ENCODE measurements around the gene SRRM3.

DNA sequence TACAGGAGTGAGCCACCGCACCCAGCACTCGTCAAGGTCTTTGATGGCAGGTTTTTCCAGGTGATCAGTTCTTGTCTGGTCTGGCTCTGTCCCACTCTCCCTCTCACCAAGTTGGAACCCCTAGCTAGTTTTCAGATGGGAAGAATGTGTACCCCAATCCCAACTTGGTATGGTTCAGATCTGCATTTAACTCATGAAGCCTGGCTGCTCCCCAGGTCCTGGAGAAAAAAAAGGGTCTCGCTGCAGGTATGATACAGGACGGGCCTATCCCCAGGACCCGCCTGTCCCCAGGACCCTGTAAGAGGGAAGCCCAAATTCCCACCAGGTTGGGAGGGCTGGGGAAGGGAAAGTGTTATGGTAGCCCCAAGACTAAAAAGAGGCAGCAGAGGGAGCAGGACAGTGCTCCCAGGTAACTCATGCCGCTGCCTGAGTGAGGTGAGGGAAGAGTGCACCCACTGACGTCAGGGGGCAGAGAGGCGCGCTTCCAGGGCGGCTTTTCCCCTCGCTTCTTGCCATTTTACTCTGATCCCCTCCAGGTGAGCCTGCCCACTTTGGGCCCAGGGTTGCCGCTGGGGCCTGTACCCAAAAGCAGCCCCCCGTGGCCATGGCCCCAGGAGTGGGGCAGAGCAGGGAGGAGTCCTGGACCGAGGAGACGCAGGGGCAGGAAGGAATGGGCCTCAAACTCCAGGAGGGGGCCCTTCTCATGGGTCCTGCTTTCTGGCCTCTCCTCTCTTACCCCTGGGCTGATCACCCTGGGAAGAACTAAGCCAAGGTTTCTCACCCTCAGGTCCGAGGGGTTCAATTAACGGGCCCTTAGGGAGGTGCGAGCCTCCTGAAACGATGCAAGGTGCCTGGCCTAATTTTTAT, 36.4 kb upstream of the SRRM3 start:
- TF ChIP-seq, protein P1, sequence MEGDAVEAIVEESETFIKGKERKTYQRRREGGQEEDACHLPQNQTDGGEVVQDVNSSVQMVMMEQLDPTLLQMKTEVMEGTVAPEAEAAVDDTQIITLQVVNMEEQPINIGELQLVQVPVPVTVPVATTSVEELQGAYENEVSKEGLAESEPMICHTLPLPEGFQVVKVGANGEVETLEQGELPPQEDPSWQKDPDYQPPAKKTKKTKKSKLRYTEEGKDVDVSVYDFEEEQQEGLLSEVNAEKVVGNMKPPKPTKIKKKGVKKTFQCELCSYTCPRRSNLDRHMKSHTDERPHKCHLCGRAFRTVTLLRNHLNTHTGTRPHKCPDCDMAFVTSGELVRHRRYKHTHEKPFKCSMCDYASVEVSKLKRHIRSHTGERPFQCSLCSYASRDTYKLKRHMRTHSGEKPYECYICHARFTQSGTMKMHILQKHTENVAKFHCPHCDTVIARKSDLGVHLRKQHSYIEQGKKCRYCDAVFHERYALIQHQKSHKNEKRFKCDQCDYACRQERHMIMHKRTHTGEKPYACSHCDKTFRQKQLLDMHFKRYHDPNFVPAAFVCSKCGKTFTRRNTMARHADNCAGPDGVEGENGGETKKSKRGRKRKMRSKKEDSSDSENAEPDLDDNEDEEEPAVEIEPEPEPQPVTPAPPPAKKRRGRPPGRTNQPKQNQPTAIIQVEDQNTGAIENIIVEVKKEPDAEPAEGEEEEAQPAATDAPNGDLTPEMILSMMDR (IDR thresholded peaks at IDR 0.05; ENCODE audit: low read depth, low read length): no peak
- TF ChIP-seq POLR2A (IDR thresholded peaks at IDR 0.05; ENCODE audit: extremely low read depth, insufficient read length): no peak
- TF ChIP-seq, protein P2, sequence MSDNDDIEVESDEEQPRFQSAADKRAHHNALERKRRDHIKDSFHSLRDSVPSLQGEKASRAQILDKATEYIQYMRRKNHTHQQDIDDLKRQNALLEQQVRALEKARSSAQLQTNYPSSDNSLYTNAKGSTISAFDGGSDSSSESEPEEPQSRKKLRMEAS (IDR thresholded peaks at IDR 0.05; ENCODE audit: low read depth, low read length): no peak
- no peak for TF ChIP-seq MYC (IDR thresholded peaks at IDR 0.05; ENCODE audit: low read depth, low read length)

Measured in NB4 (cell line).